HCT116 (cell line): Measurements from ENCODE around the gene ALOX12B. TPM values are rescaled to one million over a fixed set of nuclear protein-coding genes. Genes with fewer than 3 reads are reported as not detected.
"Not testable (repeated sequence)": the region's sequence is repeated elsewhere in the genome, so short reads cannot be mapped to it uniquely, and the experiment has no call there.

Source experiments
- ATAC-seq: fragments of 200-7000 bp; cut with Tn5 transposase; 2 replicates; pipeline ENCODE4 v1.9.1; 2020; ENCODE audit warnings: mild to moderate bottlenecking, moderate library complexity
- BruUV-seq: library from RNA; stranded (reverse); fragments of 400-500 nt; replicated peaks from 2 replicates; lab custom pipeline; 2021; lab: Mats Ljungman, UMichigan
- CTCF ChIA-PET: fragments of 300-600 bp; sonication (Branson Sonifier 250); formaldehyde crosslinking; loops from one replicate; lab custom pipeline; 2021; ENCODE audit warnings: antibody characterized with exemption; lab: Charles Lee
- POLR2A ChIA-PET: fragments of 300-600, 350-600 bp; sonication (Branson Sonifier 250); formaldehyde crosslinking; loops from one replicate; lab custom pipeline; 2021; ENCODE audit warnings: antibody characterized with exemption; lab: Charles Lee
- RAD21 ChIA-PET, 2 experiments: fragments of 300-600 bp; sonication (Branson Sonifier 250); formaldehyde crosslinking; loops; one replicate each; lab custom pipeline; 2023; ENCODE audit warnings: low total read pairs in 2 of 2; ENCODE audit not compliant: uncharacterized antibody in 2 of 2, unreplicated experiment in 2 of 2, low non-redundant PET in 1 of 2; lab: Charles Lee
- DNase-seq: peaks from one replicate; pipeline ENCODE4 v3.0.0-alpha.2; 2010; ENCODE audit warnings: low read depth, low spot score
- H2AFZ ChIP-seq: fragments of 200-600 bp; shearing (Covaris generic), sonication (generic); 2 replicates; pipeline ENCODE4 v1.6.1; 2017; ENCODE audit warnings: low read depth, mixed run types, mixed read lengths, antibody characterized with exemption, low read length; ENCODE audit not compliant: poor library complexity, severe bottlenecking
- H3K27ac ChIP-seq: 2 replicates; pipeline ENCODE4 v1.5.1; 2012; ENCODE audit warnings: low read depth, low read length
- H3K27me3 ChIP-seq: fragments of 200-600 bp; sonication (generic); 2 replicates; pipeline ENCODE4 v1.6.1; 2016; ENCODE audit warnings: mixed run types, low read length, mixed read lengths; ENCODE audit not compliant: insufficient read depth
- H3K36me3 ChIP-seq, 2 experiments: fragments of 200-500 bp in 1 of 2; fragments of 200-600 bp in 1 of 2; sonication (Bioruptor generic) in 1 of 2; sonication (generic) in 1 of 2; 2 replicates each; pipeline versions ENCODE4 v1.5.1 to v1.6.1; 2014 to 2016; ENCODE audit warnings: low read length in 2 of 2, inconsistent platforms in 1 of 2, mixed read lengths in 1 of 2, mixed run types in 1 of 2; ENCODE audit not compliant: insufficient read depth in 2 of 2, control insufficient read depth in 1 of 2
- H3K4me1 ChIP-seq, 2 experiments: fragments of 200-600 bp in 1 of 2; sonication (generic) in 1 of 2; 2 replicates each; pipeline versions ENCODE4 v1.5.1 to v1.6.1; 2012 to 2017; ENCODE audit warnings: low read length in 2 of 2, inconsistent platforms in 1 of 2, mild to moderate bottlenecking in 1 of 2, mixed read lengths in 1 of 2, mixed run types in 1 of 2, moderate library complexity in 1 of 2; ENCODE audit not compliant: insufficient read depth in 2 of 2, control insufficient read depth in 1 of 2
- H3K4me2 ChIP-seq: fragments of 200-600 bp; sonication (generic); 2 replicates; pipeline ENCODE4 v1.6.1; 2017; ENCODE audit warnings: mixed run types, low read length, mixed read lengths
- H3K4me3 ChIP-seq, 2 experiments: fragments of 200-600 bp in 1 of 2; sonication (generic) in 1 of 2; replicated peaks in 1 of 2; 2 replicates each; pipeline ENCODE4 v1.5.1; 2011 to 2016; ENCODE audit warnings: low read length in 2 of 2, control low read depth in 1 of 2, low read depth in 1 of 2, mild to moderate bottlenecking in 1 of 2, mixed read lengths in 1 of 2, mixed run types in 1 of 2
- H3K79me2 ChIP-seq: fragments of 200-600 bp; sonication (generic); 2 replicates; pipeline ENCODE4 v1.6.1; 2017; ENCODE audit warnings: mild to moderate bottlenecking, mixed run types, low read length, moderate library complexity, mixed read lengths; ENCODE audit not compliant: insufficient read depth
- H3K9ac ChIP-seq: fragments of 200-600 bp; sonication (generic); 2 replicates; pipeline ENCODE4 v1.6.1; 2016; ENCODE audit warnings: low read length, mixed read lengths
- H3K9me2 ChIP-seq: fragments of 200-600 bp; sonication (generic), shearing (Covaris generic); 2 replicates; pipeline ENCODE4 v1.6.1; 2017; ENCODE audit warnings: mixed run types, mild to moderate bottlenecking, moderate library complexity; ENCODE audit not compliant: insufficient read depth
- H3K9me3 ChIP-seq, 2 experiments: fragments of 200-500 bp in 1 of 2; fragments of 200-600 bp in 1 of 2; sonication (Bioruptor generic) in 1 of 2; sonication (generic) in 1 of 2; 2 replicates each; pipeline ENCODE4 v1.6.1; 2014 to 2017; ENCODE audit warnings: low read length in 2 of 2, mixed read lengths in 2 of 2, inconsistent platforms in 1 of 2, low read depth in 1 of 2, mild to moderate bottlenecking in 1 of 2, mixed run types in 1 of 2, moderate library complexity in 1 of 2; ENCODE audit not compliant: control insufficient read depth in 1 of 2, insufficient read depth in 1 of 2
- H4K20me1 ChIP-seq: fragments of 200-600 bp; sonication (generic), shearing (Covaris generic); 2 replicates; pipeline ENCODE4 v1.6.1; 2017; ENCODE audit warnings: mixed run types, mild to moderate bottlenecking, moderate library complexity; ENCODE audit not compliant: insufficient read depth
- CBX3 ChIP-seq: IDR thresholded peaks from 2 replicates; pipeline ENCODE4 v1.6.1; 2012; ENCODE audit warnings: low read depth
- intact Hi-C: fragments of 100-400 bp; cut with micrococcal nuclease; formaldehyde crosslinking; loops from 2 replicates; pipeline ENCODE4 v1.10.0; 2022
- total RNA-seq: library from RNA; stranded (reverse); gene quantifications from one replicate; pipeline ENCODE4 v1.2.1, GENCODE V29; 2021; ENCODE audit not compliant: unreplicated experiment
- TF ChIP-seq, protein P1 (sequence below): IDR thresholded peaks from 2 replicates; pipeline ENCODE4 v1.6.1; 2011; ENCODE audit warnings: mild to moderate bottlenecking, low read length, moderate library complexity; ENCODE audit not compliant: insufficient replicate concordance; ENCODE audit errors: extremely low read depth

The ALOX12B gene
- total RNA-seq, 1 experiment from 2014 or later, result 3.8 TPM

DNA sequence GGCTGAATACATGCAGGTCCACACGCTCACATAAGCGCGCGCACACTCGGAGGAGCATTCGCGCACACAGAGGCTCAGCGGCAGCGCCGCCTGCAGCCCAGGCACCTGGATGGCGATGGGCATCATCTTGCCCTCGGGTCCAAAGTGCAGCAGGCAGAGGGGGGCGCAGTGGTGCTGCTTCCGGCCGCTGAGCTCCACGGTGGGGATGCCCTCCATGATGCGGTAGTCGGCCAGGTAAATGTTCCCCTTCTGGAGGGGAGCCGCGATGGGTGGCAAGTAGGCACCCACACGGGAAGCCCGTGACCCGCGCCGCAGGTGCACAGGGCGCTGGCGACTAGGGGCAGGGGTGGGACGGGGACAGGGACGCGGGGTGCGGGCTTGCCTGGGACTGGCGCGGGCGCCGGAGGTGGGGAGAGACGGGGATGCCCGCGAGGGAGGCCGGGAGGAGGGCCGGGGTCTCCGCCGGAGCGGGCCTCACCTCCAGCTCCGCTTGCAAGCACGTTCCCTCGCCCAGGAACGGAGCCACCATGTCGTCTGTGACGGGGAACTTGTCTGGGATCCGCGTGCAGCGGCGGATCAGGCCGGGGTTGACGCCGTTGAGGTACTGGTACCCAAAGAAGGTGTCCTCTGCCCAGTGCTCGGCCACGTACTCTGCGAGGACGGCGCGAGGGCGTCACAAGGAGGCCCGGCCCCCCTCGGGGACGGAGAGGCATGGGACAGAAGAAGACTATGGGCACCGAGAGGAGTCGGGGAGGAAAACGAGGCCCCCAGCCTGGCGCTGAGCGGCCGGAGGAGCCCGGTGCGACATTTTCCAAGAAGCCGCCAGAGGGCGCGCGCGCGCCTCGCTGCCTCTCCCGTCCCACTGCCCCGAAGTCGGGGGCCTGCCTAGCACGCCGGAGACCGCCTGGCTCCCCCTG is 8.0 kb downstream of the ALOX12B start (continued):
- peak; percentile 96 for TF ChIP-seq CBX3
- TF ChIP-seq, protein P1, sequence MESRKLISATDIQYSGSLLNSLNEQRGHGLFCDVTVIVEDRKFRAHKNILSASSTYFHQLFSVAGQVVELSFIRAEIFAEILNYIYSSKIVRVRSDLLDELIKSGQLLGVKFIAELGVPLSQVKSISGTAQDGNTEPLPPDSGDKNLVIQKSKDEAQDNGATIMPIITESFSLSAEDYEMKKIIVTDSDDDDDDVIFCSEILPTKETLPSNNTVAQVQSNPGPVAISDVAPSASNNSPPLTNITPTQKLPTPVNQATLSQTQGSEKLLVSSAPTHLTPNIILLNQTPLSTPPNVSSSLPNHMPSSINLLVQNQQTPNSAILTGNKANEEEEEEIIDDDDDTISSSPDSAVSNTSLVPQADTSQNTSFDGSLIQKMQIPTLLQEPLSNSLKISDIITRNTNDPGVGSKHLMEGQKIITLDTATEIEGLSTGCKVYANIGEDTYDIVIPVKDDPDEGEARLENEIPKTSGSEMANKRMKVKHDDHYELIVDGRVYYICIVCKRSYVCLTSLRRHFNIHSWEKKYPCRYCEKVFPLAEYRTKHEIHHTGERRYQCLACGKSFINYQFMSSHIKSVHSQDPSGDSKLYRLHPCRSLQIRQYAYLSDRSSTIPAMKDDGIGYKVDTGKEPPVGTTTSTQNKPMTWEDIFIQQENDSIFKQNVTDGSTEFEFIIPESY, result no peak

DNA sequence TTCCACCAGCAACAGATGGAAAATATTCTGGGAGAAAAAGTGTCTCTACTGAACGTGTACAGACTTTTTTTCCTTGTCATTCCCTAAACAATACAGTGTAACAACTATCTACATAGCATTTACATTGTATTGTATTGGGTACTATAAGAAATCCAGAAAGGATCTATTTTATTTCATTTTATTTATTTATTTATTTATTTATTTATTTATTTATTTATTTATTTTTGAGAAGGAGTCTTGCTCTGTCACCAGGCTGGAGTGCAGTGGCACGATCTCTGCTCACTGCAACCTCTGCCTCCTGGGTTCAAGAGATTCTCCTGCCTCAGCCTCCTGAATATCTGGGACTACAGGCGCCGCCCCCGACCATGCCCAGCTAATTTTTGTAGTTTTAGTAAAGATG is 9.6 kb downstream of the ALOX12B start:
- H4K20me1 ChIP-seq, POLR2A ChIA-PET, H3K9me2 ChIP-seq, H2AFZ ChIP-seq, H3K9me3 ChIP-seq, H3K36me3 ChIP-seq, H3K27me3 ChIP-seq, H3K27ac ChIP-seq, H3K79me2 ChIP-seq, BruUV-seq, H3K4me2 ChIP-seq, H3K9ac ChIP-seq, ATAC-seq, H3K4me3 ChIP-seq, DNase-seq, RAD21 ChIA-PET: not testable (repeated sequence)
- CTCF ChIA-PET, result interaction anchor here (1.9 kb wide), 1 partner anchor 18 kb away, joined by 10 read pairs; no protein-coding TSS in a partner anchor
- peaks cover 2 to 39% of the 10 kb centered on the region in 2 experiments; a peak in 3 of 4 replicates for H3K4me1 ChIP-seq
- intact Hi-C loops, result loop anchor here (5.0 kb wide), 1 partner anchor 39 kb away; the partner anchor contains the start of gene ALOXE3
